Nephron (organoid): Measurements from ENCODE around the gene ZNF83.
A peak's percentile ranks its signal among the peaks of the same experiment; 100 is the strongest.
"Not testable (repeated sequence)": the region's sequence is repeated elsewhere in the genome, so short reads cannot be mapped to it uniquely, and the experiment has no call there.

ENCODE experiments used
- H3K27ac Mint-ChIP-seq, 3 experiments: 2 replicates each; pipeline ENCODE4 v1.8.0; 2020; ENCODE audit warnings: mixed read lengths in 3 of 3, mild to moderate bottlenecking in 2 of 3, moderate library complexity in 1 of 3
- H3K27me3 Mint-ChIP-seq: 2 replicates; pipeline ENCODE4 v1.8.0; 2021; ENCODE audit warnings: low read depth, mild to moderate bottlenecking, moderate library complexity, mixed read lengths
- H3K36me3 Mint-ChIP-seq: 2 replicates; pipeline ENCODE4 v1.8.0; 2020; ENCODE audit warnings: low read depth, mixed read lengths
- H3K4me1 Mint-ChIP-seq: 2 replicates; pipeline ENCODE4 v1.8.0; 2020; ENCODE audit warnings: mixed read lengths
- H3K4me3 Mint-ChIP-seq, 3 experiments: 2 replicates each; pipeline ENCODE4 v1.8.0; 2020; ENCODE audit warnings: mild to moderate bottlenecking in 3 of 3, mixed read lengths in 3 of 3, moderate library complexity in 2 of 3
- H3K9me3 Mint-ChIP-seq: 2 replicates; pipeline ENCODE4 v1.8.0; 2020; ENCODE audit warnings: mixed read lengths
- TF ChIP-seq, protein P1 (sequence below), 3 experiments: fragments of 200-600 bp; sonication (generic); IDR thresholded peaks; one replicate each; pipeline ENCODE4 v1.5.0; 2021; ENCODE audit warnings: antibody characterized with exemption in 3 of 3; ENCODE audit not compliant: unreplicated experiment in 3 of 3

Gene ZNF83

DNA sequence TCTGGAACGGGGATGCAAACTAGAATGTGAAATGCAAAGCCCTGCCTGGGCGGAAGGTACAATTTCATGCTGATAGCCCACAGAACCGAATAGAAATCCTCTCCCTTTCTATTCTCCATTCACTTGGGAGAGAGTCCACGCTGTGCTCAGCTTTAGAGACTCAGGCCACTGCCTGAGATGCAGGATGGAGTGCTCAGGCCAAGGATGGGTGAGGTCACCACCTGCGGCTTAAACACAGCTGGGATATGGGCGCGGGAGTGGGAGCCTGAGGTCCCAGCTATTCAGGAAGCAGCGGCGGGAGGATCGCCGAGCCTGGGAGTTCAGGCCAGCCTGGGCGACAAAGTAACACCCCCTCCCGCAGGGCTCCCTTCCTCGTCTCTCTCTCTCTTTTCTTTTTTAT, 446 bp upstream of the ZNF83 start:
- Mint-ChIP-seq H3K9me3 (no peaks in the 10 kb centered on the region), H3K27ac (peak overlapping the region; percentile 94 to 99 (median 98)), H3K36me3 (peaks cover 6% of the 10 kb centered on the region), H3K4me1 (peaks cover 14% of the 10 kb centered on the region), H3K27me3 (peaks cover 10% of the 10 kb centered on the region), H3K4me3 (peak overlapping the region; percentile 93 to 97 (median 96))
- TF ChIP-seq, protein P1, sequence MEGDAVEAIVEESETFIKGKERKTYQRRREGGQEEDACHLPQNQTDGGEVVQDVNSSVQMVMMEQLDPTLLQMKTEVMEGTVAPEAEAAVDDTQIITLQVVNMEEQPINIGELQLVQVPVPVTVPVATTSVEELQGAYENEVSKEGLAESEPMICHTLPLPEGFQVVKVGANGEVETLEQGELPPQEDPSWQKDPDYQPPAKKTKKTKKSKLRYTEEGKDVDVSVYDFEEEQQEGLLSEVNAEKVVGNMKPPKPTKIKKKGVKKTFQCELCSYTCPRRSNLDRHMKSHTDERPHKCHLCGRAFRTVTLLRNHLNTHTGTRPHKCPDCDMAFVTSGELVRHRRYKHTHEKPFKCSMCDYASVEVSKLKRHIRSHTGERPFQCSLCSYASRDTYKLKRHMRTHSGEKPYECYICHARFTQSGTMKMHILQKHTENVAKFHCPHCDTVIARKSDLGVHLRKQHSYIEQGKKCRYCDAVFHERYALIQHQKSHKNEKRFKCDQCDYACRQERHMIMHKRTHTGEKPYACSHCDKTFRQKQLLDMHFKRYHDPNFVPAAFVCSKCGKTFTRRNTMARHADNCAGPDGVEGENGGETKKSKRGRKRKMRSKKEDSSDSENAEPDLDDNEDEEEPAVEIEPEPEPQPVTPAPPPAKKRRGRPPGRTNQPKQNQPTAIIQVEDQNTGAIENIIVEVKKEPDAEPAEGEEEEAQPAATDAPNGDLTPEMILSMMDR (IDR thresholded peaks at IDR 0.05; ENCODE audit: unreplicated experiment in 3 of 3) = no peak

DNA sequence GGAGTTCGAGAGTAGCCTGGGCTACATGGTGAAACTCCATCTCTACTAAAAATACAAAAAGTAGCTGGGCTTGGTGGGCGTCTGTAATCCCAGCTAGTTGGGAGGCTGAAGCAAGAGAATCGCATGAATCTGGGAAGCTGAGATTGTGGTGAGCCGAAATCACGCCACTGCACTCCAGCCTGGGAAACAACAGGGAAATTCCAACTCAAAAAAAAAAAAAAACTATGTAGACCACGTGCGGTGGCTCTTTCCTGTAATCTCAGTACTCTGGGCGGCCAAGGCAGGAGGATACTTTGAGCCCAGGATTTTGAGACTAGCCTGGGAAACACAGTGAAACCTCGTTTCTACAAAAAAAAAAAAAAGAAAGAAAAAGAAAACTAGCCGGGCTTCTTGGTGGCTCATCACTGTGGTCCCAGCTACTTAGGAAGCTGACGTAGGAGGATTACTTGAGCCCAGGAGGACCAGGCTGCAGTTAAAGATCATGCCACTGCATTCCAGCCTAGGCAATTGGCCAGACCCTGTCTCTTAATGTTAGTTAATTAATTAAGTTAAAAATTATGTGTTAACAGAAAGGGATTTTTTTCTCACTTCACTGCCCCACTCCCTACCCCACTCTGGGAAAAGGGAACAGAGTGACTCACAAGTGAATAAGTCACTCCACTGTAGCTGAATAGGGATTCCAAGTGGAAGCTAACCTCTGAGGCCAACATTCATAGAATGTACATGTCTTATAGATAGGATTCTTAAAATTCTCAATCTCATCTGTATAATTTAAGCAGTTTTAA, 2.2 kb downstream of the ZNF83 start:
- peak overlapping the region; percentile 74 to 98 (median 94) for H3K27ac Mint-ChIP-seq
- H3K27me3 Mint-ChIP-seq = peaks cover 9% of the 10 kb centered on the region
- peak overlapping the region; percentile 93 to 97 (median 96) for H3K4me3 Mint-ChIP-seq
- no peaks in the 10 kb centered on the region for H3K9me3 Mint-ChIP-seq
- peaks cover 22% of the 10 kb centered on the region for H3K36me3 Mint-ChIP-seq
- peaks cover 14% of the 10 kb centered on the region for H3K4me1 Mint-ChIP-seq
- TF ChIP-seq, protein P1 (IDR thresholded peaks at IDR 0.05; ENCODE audit: unreplicated experiment in 3 of 3) = no peak

DNA sequence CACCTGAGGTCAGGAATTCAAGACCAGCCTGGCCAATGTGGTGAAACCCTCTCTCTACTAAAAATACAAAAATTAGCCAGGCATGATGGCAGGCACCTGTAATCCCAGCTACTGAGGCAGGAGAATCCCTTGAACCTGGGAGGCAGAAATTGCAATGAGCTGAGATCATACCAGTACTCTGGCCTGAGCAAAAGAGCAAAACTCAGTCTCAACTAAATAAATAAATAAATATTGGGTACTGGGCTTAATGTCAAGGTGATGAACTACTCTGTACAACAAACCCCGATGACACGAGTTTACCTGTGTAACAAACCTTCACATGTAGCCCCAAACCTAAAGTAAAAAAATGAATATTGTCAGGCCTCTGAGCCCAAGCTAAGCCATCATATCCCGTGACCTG, 10.7 kb downstream of the ZNF83 start:
- not testable (repeated sequence) for H3K4me1 Mint-ChIP-seq, H3K27me3 Mint-ChIP-seq, H3K27ac Mint-ChIP-seq, H3K4me3 Mint-ChIP-seq, H3K9me3 Mint-ChIP-seq
- H3K36me3 Mint-ChIP-seq = peaks cover 42% of the 10 kb centered on the region

DNA sequence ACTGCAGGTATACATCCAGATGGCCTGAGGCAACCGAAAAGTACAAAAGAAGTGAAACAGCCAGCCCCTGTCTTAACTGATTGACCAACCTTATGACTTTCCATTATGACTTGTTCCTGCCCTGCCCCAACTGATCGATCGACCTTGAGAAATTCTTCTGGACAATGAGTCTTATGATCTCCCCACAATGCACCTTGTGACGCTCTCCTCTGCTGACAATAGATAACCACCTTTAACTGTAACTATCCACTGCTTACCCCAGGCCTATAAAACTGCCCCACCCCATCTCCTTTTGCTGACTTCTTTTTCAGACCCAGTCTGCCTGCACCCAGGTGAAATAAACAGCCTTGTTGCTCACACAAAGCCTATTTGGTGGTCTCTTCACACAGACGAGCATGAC, 11.2 kb downstream of the ZNF83 start:
- H3K4me1 Mint-ChIP-seq = no peaks in the 10 kb centered on the region
- H3K4me3 Mint-ChIP-seq = no peak overlapping the region
- peaks cover 45% of the 10 kb centered on the region for H3K36me3 Mint-ChIP-seq
- TF ChIP-seq, protein P1 (IDR thresholded peaks at IDR 0.05; ENCODE audit: unreplicated experiment in 3 of 3) = no peak
- H3K27me3 Mint-ChIP-seq = no peaks in the 10 kb centered on the region
- H3K9me3 Mint-ChIP-seq = no peaks in the 10 kb centered on the region
- H3K27ac Mint-ChIP-seq = no peak overlapping the region

DNA sequence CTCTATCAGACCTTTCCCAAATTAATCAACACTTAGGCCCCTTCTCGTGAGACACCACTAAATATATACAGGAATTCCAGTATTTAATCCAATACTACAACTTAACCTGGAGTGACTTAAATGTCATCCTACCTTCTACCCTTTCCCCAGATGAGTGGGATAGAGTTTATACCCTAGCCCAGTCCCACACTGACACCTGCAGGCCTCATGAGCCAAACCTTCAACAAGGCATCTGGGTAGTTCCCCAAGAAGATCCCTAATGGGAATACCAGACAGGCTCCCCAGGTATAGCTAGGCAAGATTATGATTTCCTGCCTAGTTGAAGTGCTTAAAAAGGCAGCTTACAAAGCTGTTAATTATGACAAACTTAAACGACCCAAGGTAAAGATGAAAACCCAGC, 15.9 kb downstream of the ZNF83 start:
- TF ChIP-seq, protein P1 (IDR thresholded peaks at IDR 0.05; ENCODE audit: unreplicated experiment in 3 of 3) = no peak
- peaks cover 52% of the 10 kb centered on the region for H3K36me3 Mint-ChIP-seq
- H3K27ac Mint-ChIP-seq = no peak overlapping the region
- H3K4me1 Mint-ChIP-seq = no peaks in the 10 kb centered on the region
- no peaks in the 10 kb centered on the region for H3K27me3 Mint-ChIP-seq
- H3K9me3 Mint-ChIP-seq = peaks cover 5% of the 10 kb centered on the region
- no peak overlapping the region for H3K4me3 Mint-ChIP-seq

DNA sequence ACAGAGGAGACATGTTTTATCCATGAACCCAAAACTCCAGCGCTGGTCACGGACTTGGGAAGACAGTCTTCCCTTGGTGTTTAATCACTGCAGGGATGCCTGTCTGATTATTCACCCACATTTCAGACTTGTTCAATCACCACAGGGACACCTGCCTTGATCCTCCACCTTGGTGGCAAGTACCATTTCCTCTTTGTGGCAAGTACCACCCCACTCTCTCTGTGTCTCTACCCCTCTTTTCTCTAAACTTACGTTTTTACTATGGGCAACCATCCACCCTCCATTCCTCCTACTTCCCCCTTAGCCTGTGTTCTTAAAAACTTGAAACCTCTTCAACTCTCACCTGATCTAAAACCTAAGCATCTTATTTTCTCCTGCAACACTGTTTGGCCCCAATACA, 16.8 kb downstream of the ZNF83 start:
- H3K27ac Mint-ChIP-seq = no peak overlapping the region
- H3K9me3 Mint-ChIP-seq = peaks cover 11% of the 10 kb centered on the region
- peaks cover 61% of the 10 kb centered on the region for H3K36me3 Mint-ChIP-seq
- no peak overlapping the region for H3K4me3 Mint-ChIP-seq
- H3K4me1 Mint-ChIP-seq = no peaks in the 10 kb centered on the region
- TF ChIP-seq, protein P1 (IDR thresholded peaks at IDR 0.05; ENCODE audit: unreplicated experiment in 3 of 3) = no peak
- H3K27me3 Mint-ChIP-seq = no peaks in the 10 kb centered on the region
